Keratinocyte (primary cell): ENCODE measurements around the gene IGF2BP2. TPM values are rescaled to one million over a fixed set of nuclear protein-coding genes. Genes with fewer than 3 reads are reported as not detected.

Experiments used
- DNase-seq: peaks from one replicate; pipeline ENCODE4 v3.0.0-alpha.2; 2011; ENCODE audit warnings: low read depth, missing footprints, low spot score
- FAIRE-seq: peaks from 2 replicates; lab custom pipeline; 2011; peaks lifted over from hg19 to GRCh38; lab: Jason Lieb, UNC
- H2AFZ ChIP-seq: 2 replicates; pipeline ENCODE4 v1.6.0; 2012; ENCODE audit warnings: low read length, control low read depth, inconsistent platforms; ENCODE audit not compliant: control insufficient read depth
- H3K27ac ChIP-seq: 2 replicates; pipeline ENCODE4 v1.5.1; 2011; ENCODE audit warnings: low read length; ENCODE audit not compliant: control insufficient read depth, insufficient read depth
- H3K27me3 ChIP-seq: 3 replicates; pipeline ENCODE4 v1.6.0; 2011; ENCODE audit warnings: low read length; ENCODE audit not compliant: control insufficient read depth, insufficient read depth; ENCODE audit errors: extremely low read depth
- H3K36me3 ChIP-seq, 2 experiments: 2 replicates in 1 of 2; 3 replicates in 1 of 2; pipeline ENCODE4 v1.5.1; 2011; ENCODE audit warnings: low read length in 2 of 2, mild to moderate bottlenecking in 1 of 2; ENCODE audit not compliant: control insufficient read depth in 2 of 2, insufficient read depth in 2 of 2; ENCODE audit errors: extremely low read depth in 1 of 2
- H3K4me1 ChIP-seq: 3 replicates; pipeline ENCODE4 v1.5.1; 2011; ENCODE audit warnings: low read length; ENCODE audit not compliant: control insufficient read depth, insufficient read depth; ENCODE audit errors: extremely low read depth
- H3K4me2 ChIP-seq: 3 replicates; pipeline ENCODE4 v1.6.0; 2011; ENCODE audit warnings: low read depth, low read length; ENCODE audit not compliant: control insufficient read depth, insufficient read depth; ENCODE audit errors: extremely low read depth
- H3K4me3 ChIP-seq, 3 experiments: fragments of 200-600 bp in 1 of 3; sonication (generic) in 1 of 3; 2 replicates in 2 of 3; 3 replicates in 1 of 3; pipeline ENCODE4 v1.5.1; 2011 to 2016; ENCODE audit warnings: low read length in 3 of 3, mild to moderate bottlenecking in 3 of 3, control low read depth in 2 of 3, inconsistent platforms in 1 of 3, low read depth in 1 of 3, mixed read lengths in 1 of 3, mixed run types in 1 of 3, moderate library complexity in 1 of 3; ENCODE audit not compliant: control insufficient read depth in 2 of 3, insufficient read depth in 2 of 3; ENCODE audit errors: extremely low read depth in 1 of 3
- H3K79me2 ChIP-seq: 2 replicates; pipeline ENCODE4 v1.6.0; 2012; ENCODE audit warnings: low read length; ENCODE audit not compliant: control insufficient read depth, insufficient read depth
- H3K9ac ChIP-seq: 3 replicates; pipeline ENCODE4 v1.6.0; 2011; ENCODE audit warnings: low read length; ENCODE audit not compliant: control insufficient read depth, insufficient read depth; ENCODE audit errors: extremely low read depth
- H3K9me1 ChIP-seq: 3 replicates; pipeline ENCODE4 v1.6.0; 2011; ENCODE audit warnings: low read length; ENCODE audit not compliant: control insufficient read depth, insufficient read depth; ENCODE audit errors: extremely low read depth
- H3K9me3 ChIP-seq: 2 replicates; pipeline ENCODE4 v1.5.1; 2012; ENCODE audit warnings: low read depth, low read length; ENCODE audit not compliant: control insufficient read depth
- H4K20me1 ChIP-seq: 3 replicates; pipeline ENCODE4 v1.6.0; 2011; ENCODE audit warnings: low read length; ENCODE audit not compliant: control insufficient read depth, insufficient read depth; ENCODE audit errors: extremely low read depth
- EZH2 ChIP-seq: IDR thresholded peaks from one replicate; pipeline ENCODE4 v1.6.1; 2012; ENCODE audit warnings: inconsistent platforms, mild to moderate bottlenecking, low read length, moderate library complexity
- dilution Hi-C: fragments of 300-500 bp; cut with MboI; formaldehyde crosslinking; loops from one replicate; pipeline ENCODE4 v1.7.0; 2020; ENCODE audit warnings: low sequenced_read_pairs; ENCODE audit not compliant: extremely low pct_ligation_motif_present
- polyA plus RNA-seq, 5 experiments: library from polyadenylated mRNA; depleted of rRNA in 3 of 5; stranded (reverse) in 3 of 5; stranded (forward) in 1 of 5; unstranded in 1 of 5; fragments of >200 nt; gene quantifications; 1 replicate in 1 of 5; 2 replicates in 3 of 5; 3 replicates in 1 of 5; pipeline versions ENCODE4 v1.2.1 to v1.2.3, GENCODE V29; 2011 to 2012; ENCODE audit warnings: missing spikeins in 2 of 5, low read depth in 1 of 5, low replicate concordance in 1 of 5
- TF ChIP-seq, protein P1 (sequence below), 3 experiments: IDR thresholded peaks in 1 of 3; conservative IDR thresholded peaks in 1 of 3; optimal IDR thresholded peaks in 1 of 3; 2 replicates in 2 of 3; 3 replicates in 1 of 3; pipeline versions ENCODE3 to v1.5.1; 2011; ENCODE audit warnings: low read length in 3 of 3, mild to moderate bottlenecking in 3 of 3, moderate library complexity in 2 of 3, control low read depth in 1 of 3, inconsistent platforms in 1 of 3; ENCODE audit not compliant: insufficient read depth in 2 of 3; ENCODE audit errors: extremely low read depth in 1 of 3

The IGF2BP2 gene
- polyA plus RNA-seq, 1 donor (not counting 4 experiments of a cell fraction or from before 2014, with no cell fraction given) = 21.2 TPM

DNA sequence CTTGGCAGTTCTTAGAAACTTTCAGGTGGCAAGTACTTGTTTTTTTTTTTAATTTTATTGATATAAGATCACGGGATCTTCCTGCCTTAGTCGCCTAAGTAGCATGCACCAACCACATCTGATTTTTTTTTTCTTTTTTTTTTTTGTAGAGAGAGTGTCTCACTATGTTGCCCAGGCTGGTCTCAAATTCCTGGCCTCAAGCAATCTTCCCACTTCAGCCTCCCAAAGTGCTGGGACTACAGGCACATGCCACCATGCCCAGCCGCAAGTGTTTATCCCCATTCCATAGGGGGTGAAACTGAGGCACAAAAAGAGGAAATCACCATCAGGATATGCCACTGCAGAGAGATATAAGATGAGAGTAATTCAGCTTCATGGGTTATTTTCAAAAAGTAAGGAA is 102.9 kb downstream of the IGF2BP2 start:
- H3K27ac ChIP-seq = peak overlapping the region; percentile 36
- no peak overlapping the region for H2AFZ ChIP-seq
- H3K4me1 ChIP-seq = peaks cover 50% of the 10 kb centered on the region
- no peaks in the 10 kb centered on the region for H3K9me1 ChIP-seq
- no peaks in the 10 kb centered on the region for H3K27me3 ChIP-seq
- no peak for TF ChIP-seq EZH2
- TF ChIP-seq, protein P1, sequence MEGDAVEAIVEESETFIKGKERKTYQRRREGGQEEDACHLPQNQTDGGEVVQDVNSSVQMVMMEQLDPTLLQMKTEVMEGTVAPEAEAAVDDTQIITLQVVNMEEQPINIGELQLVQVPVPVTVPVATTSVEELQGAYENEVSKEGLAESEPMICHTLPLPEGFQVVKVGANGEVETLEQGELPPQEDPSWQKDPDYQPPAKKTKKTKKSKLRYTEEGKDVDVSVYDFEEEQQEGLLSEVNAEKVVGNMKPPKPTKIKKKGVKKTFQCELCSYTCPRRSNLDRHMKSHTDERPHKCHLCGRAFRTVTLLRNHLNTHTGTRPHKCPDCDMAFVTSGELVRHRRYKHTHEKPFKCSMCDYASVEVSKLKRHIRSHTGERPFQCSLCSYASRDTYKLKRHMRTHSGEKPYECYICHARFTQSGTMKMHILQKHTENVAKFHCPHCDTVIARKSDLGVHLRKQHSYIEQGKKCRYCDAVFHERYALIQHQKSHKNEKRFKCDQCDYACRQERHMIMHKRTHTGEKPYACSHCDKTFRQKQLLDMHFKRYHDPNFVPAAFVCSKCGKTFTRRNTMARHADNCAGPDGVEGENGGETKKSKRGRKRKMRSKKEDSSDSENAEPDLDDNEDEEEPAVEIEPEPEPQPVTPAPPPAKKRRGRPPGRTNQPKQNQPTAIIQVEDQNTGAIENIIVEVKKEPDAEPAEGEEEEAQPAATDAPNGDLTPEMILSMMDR (optimal IDR thresholded peaks at IDR 0.05 in 1 of 3, IDR thresholded peaks at IDR 0.05 in 1 of 3, conservative IDR thresholded peaks at IDR 0.05 in 1 of 3; ENCODE audit: extremely low read depth in 1 of 3, insufficient read depth in 2 of 3, low read length in 3 of 3) = no peak
- no peak overlapping the region for H3K9ac ChIP-seq
- no peaks in the 10 kb centered on the region for H3K9me3 ChIP-seq
- no peaks in the 10 kb centered on the region for H4K20me1 ChIP-seq
- no peak overlapping the region for H3K4me3 ChIP-seq
- H3K79me2 ChIP-seq = peaks cover 77% of the 10 kb centered on the region
- no peak overlapping the region for H3K4me2 ChIP-seq
- DNase-seq = no peak
- dilution Hi-C loops = no loop called here
- H3K36me3 ChIP-seq = peaks cover 6 to 22% of the 10 kb centered on the region in 2 experiments
- no peak for FAIRE-seq

DNA sequence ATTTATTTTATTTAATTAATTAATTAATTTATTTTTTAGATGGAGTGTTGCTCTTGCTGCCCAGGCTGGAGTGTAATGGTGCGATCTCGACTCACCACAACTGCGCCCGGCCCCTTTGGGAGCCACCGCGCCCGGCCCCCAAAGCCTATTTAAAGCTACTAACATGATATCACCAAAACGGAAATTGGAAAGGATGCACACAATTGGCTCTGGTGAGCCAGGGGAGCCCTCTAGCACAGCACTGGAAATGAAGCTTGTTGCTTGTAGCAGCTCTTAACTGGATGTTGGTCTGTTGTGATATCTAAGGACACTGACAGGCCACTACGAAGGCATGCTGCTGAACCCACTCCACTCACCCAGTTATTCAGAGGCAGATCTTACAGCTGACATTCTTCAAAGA is 104.5 kb downstream of the IGF2BP2 start:
- dilution Hi-C loops = no loop called here
- Histone ChIP-seq H3K4me2 (no peak overlapping the region), H3K79me2 (peaks cover 67% of the 10 kb centered on the region), H3K27ac (no peak overlapping the region), H2AFZ (no peak overlapping the region), H3K36me3 (peaks cover 8 to 15% of the 10 kb centered on the region in 2 experiments), H3K9me1 (no peaks in the 10 kb centered on the region), H3K4me1 (peaks cover 54% of the 10 kb centered on the region), H3K9me3 (no peaks in the 10 kb centered on the region), H4K20me1 (no peaks in the 10 kb centered on the region), H3K4me3 (no peak overlapping the region), H3K27me3 (no peaks in the 10 kb centered on the region), H3K9ac (no peak overlapping the region)
- DNase-seq (no peak), FAIRE-seq (no peak)
- no peak for TF ChIP-seq EZH2
- TF ChIP-seq, protein P1 (optimal IDR thresholded peaks at IDR 0.05 in 1 of 3, IDR thresholded peaks at IDR 0.05 in 1 of 3, conservative IDR thresholded peaks at IDR 0.05 in 1 of 3; ENCODE audit: extremely low read depth in 1 of 3, insufficient read depth in 2 of 3, low read length in 3 of 3) = no peak
